HEK293 (cell line): ENCODE results near the gene ADGRD1.

Experiments
- CTCF ChIA-PET: fragments of 350-600 bp; formaldehyde crosslinking; extraction: SDS; loops from one replicate; lab custom pipeline; 2021; ENCODE audit warnings: antibody characterized with exemption; lab: Yijun Ruan, JAX
- POLR2A ChIA-PET: fragments of 300-600 bp; formaldehyde crosslinking; extraction: SDS; loops from one replicate; lab custom pipeline; 2020; ENCODE audit warnings: antibody characterized with exemption, inconsistent platforms; lab: Yijun Ruan, JAX
- H3K27ac ChIP-seq: fragments of 200-500 bp; sonication (Bioruptor generic); 2 replicates; pipeline ENCODE4 v1.5.1; 2014; ENCODE audit warnings: low read depth, low read length, control low read depth, inconsistent platforms; ENCODE audit errors: extremely low read depth
- H3K36me3 ChIP-seq, 2 experiments: fragments of 200-500 bp in 1 of 2; sonication (Bioruptor generic) in 1 of 2; 1 replicate in 1 of 2; 2 replicates in 1 of 2; pipeline ENCODE4 v1.5.1; 2014 to 2017; ENCODE audit warnings: inconsistent platforms in 2 of 2, low read length in 2 of 2; ENCODE audit not compliant: control insufficient read depth in 2 of 2, insufficient read depth in 1 of 2
- H3K4me1 ChIP-seq: fragments of 200-500 bp; sonication (Bioruptor generic); 2 replicates; pipeline ENCODE4 v1.5.1; 2014; ENCODE audit warnings: mild to moderate bottlenecking, low read length, inconsistent platforms; ENCODE audit not compliant: control insufficient read depth, insufficient read depth
- H3K4me3 ChIP-seq: 2 replicates; pipeline ENCODE4 v1.5.1; 2011; ENCODE audit warnings: low read depth, mild to moderate bottlenecking, control low read depth, low read length, moderate library complexity
- H3K9me3 ChIP-seq: fragments of 200-500 bp; sonication (Bioruptor generic); 2 replicates; pipeline ENCODE4 v1.5.1; 2014; ENCODE audit warnings: low read depth, low read length, inconsistent platforms; ENCODE audit not compliant: control insufficient read depth, insufficient read depth
- IKZF3 ChIP-seq: fragments of 450-650 bp; IDR thresholded peaks from 2 replicates; pipeline ENCODE4 v1.5.0; 2018; ENCODE audit warnings: missing biosample characterization, mild to moderate bottlenecking, missing genetic modification characterization, moderate library complexity
- KLF9 ChIP-seq: fragments of 450-650 bp; formaldehyde crosslinking; IDR thresholded peaks from 2 replicates; pipeline ENCODE4 v1.5.1; 2016; ENCODE audit warnings: missing biosample characterization, missing genetic modification characterization, low read depth
- MZF1 ChIP-seq: fragments of 450-650 bp; formaldehyde crosslinking; IDR thresholded peaks from 2 replicates; pipeline ENCODE4 v1.5.1; 2017; ENCODE audit warnings: missing biosample characterization, missing genetic modification characterization, borderline replicate concordance
- TCF7L2 ChIP-seq: IDR thresholded peaks from 2 replicates; pipeline ENCODE4 v1.6.1; 2011; ENCODE audit warnings: low read depth, mild to moderate bottlenecking, inconsistent platforms, low read length, moderate library complexity, borderline replicate concordance
- ZNF112 ChIP-seq: fragments of 450-650 bp; formaldehyde crosslinking; IDR thresholded peaks from 2 replicates; pipeline ENCODE4 v1.5.0; 2017; ENCODE audit warnings: missing biosample characterization, missing genetic modification characterization
- ZNF138 ChIP-seq: fragments of 450-650 bp; formaldehyde crosslinking; IDR thresholded peaks from 2 replicates; pipeline ENCODE4 v1.5.1; 2016; ENCODE audit warnings: missing biosample characterization, missing genetic modification characterization, borderline replicate concordance
- ZNF169 ChIP-seq: fragments of 450-650 bp; formaldehyde crosslinking; IDR thresholded peaks from 2 replicates; pipeline ENCODE4 v1.5.1; 2016; ENCODE audit warnings: missing biosample characterization, missing genetic modification characterization
- ZNF184 ChIP-seq: fragments of 450-650 bp; IDR thresholded peaks from 2 replicates; pipeline ENCODE4 v1.5.1; 2018; ENCODE audit warnings: missing biosample characterization, mild to moderate bottlenecking, missing genetic modification characterization
- ZNF19 ChIP-seq: fragments of 450-650 bp; formaldehyde crosslinking; IDR thresholded peaks from 2 replicates; pipeline ENCODE4; 2016; ENCODE audit warnings: missing biosample characterization, missing genetic modification characterization, low read depth
- ZNF221 ChIP-seq: fragments of 450-650 bp; formaldehyde crosslinking; IDR thresholded peaks from 2 replicates; pipeline ENCODE4 v1.5.1; 2017; ENCODE audit warnings: missing biosample characterization, missing genetic modification characterization, borderline replicate concordance
- ZNF223 ChIP-seq: fragments of 450-650 bp; formaldehyde crosslinking; IDR thresholded peaks from 2 replicates; pipeline ENCODE4 v1.5.1; 2016; ENCODE audit warnings: missing biosample characterization, missing genetic modification characterization
- ZNF335 ChIP-seq: fragments of 450-650 bp; formaldehyde crosslinking; conservative IDR thresholded peaks from 2 replicates; pipeline ENCODE4 v1.5.1; 2016; ENCODE audit warnings: missing biosample characterization, missing genetic modification characterization
- ZNF341 ChIP-seq: fragments of 450-650 bp; formaldehyde crosslinking; IDR thresholded peaks from 2 replicates; pipeline ENCODE4; 2016; ENCODE audit warnings: low read depth, missing biosample characterization, missing genetic modification characterization
- ZNF404 ChIP-seq: fragments of 450-650 bp; formaldehyde crosslinking; IDR thresholded peaks from 2 replicates; pipeline ENCODE4 v1.5.1; 2017; ENCODE audit warnings: missing biosample characterization, missing genetic modification characterization
- ZNF529 ChIP-seq: fragments of 450-650 bp; formaldehyde crosslinking; IDR thresholded peaks from 2 replicates; pipeline ENCODE4 v1.5.1; 2017; ENCODE audit warnings: missing genetic modification characterization, missing biosample characterization; ENCODE audit not compliant: insufficient replicate concordance
- ZNF544 ChIP-seq: fragments of 450-650 bp; formaldehyde crosslinking; IDR thresholded peaks from 2 replicates; pipeline ENCODE4 v1.5.0; 2017; ENCODE audit warnings: missing biosample characterization, missing genetic modification characterization
- ZNF571 ChIP-seq: fragments of 450-650 bp; formaldehyde crosslinking; IDR thresholded peaks from 2 replicates; pipeline ENCODE4 v1.5.0; 2017; ENCODE audit warnings: missing biosample characterization, missing genetic modification characterization
- ZNF596 ChIP-seq: fragments of 450-650 bp; IDR thresholded peaks from 2 replicates; pipeline ENCODE4 v1.5.0; 2018; ENCODE audit warnings: missing biosample characterization, mild to moderate bottlenecking, missing genetic modification characterization, moderate library complexity
- ZNF626 ChIP-seq: fragments of 450-650 bp; sonication (Bioruptor Pico); formaldehyde crosslinking; IDR thresholded peaks from 2 replicates; pipeline ENCODE4 v1.5.1; 2018; ENCODE audit warnings: missing biosample characterization, missing genetic modification characterization, inconsistent platforms
- ZNF629 ChIP-seq: fragments of 450-650 bp; formaldehyde crosslinking; IDR thresholded peaks from 2 replicates; pipeline ENCODE4 v1.5.1; 2017; ENCODE audit warnings: missing biosample characterization, missing genetic modification characterization
- ZNF677 ChIP-seq: fragments of 450-650 bp; IDR thresholded peaks from 2 replicates; pipeline ENCODE4 v1.5.0; 2018; ENCODE audit warnings: missing biosample characterization, mild to moderate bottlenecking, missing genetic modification characterization, moderate library complexity
- ZNF785 ChIP-seq: fragments of 450-650 bp; formaldehyde crosslinking; IDR thresholded peaks from 2 replicates; pipeline ENCODE4 v1.5.1; 2016; ENCODE audit warnings: missing biosample characterization, missing genetic modification characterization
- ZNF792 ChIP-seq: fragments of 450-650 bp; formaldehyde crosslinking; IDR thresholded peaks from 2 replicates; pipeline ENCODE4 v1.5.1; 2016; ENCODE audit warnings: missing biosample characterization, missing genetic modification characterization
- TF ChIP-seq, protein P1 (sequence below): fragments of 450-650 bp; formaldehyde crosslinking; IDR thresholded peaks from 2 replicates; pipeline ENCODE4 v1.5.1; 2016; ENCODE audit warnings: missing biosample characterization, missing genetic modification characterization
- TF ChIP-seq, protein P2 (sequence below): fragments of 450-650 bp; formaldehyde crosslinking; IDR thresholded peaks from 2 replicates; pipeline ENCODE4 v1.5.1; 2016; ENCODE audit warnings: missing biosample characterization, missing genetic modification characterization

The ADGRD1 gene

DNA sequence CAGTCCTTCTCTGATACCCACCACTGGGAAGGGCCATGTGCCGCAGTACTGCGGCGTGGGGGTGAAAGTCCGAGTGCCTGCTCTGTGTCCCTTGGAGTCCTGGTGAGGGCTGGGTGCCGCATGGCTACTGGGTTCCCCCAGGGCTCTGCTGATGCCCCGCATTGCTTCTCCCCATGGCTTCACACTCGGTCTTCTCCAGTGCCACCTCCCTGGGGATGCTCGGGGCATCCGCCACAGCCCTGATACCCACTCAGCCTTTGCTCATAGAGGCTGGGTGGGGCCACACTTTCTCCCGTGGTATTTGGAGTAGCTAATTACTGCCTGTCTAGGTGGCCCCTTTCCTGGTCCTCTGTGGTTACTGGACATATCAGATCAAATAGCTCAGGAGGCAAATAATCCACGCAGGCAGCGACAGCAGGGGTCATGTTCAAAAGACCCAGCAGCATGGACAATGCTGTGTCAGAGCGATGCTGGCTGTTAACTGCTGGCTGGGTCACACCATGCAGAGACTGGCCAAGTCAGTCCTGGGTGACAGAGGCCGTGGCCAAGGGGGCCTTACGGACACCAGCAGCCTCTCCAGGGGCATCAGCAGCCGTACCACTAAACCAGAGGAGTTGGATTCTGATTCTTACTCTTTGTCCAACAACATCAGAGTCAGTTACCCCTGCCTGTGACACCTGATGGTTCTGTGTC lies 106.5 kb downstream of the ADGRD1 start:
- CTCF ChIA-PET: interaction anchor here (1.0 kb wide), 1 partner anchor 100 kb away, joined by 3 read pairs; no protein-coding TSS in a partner anchor

DNA sequence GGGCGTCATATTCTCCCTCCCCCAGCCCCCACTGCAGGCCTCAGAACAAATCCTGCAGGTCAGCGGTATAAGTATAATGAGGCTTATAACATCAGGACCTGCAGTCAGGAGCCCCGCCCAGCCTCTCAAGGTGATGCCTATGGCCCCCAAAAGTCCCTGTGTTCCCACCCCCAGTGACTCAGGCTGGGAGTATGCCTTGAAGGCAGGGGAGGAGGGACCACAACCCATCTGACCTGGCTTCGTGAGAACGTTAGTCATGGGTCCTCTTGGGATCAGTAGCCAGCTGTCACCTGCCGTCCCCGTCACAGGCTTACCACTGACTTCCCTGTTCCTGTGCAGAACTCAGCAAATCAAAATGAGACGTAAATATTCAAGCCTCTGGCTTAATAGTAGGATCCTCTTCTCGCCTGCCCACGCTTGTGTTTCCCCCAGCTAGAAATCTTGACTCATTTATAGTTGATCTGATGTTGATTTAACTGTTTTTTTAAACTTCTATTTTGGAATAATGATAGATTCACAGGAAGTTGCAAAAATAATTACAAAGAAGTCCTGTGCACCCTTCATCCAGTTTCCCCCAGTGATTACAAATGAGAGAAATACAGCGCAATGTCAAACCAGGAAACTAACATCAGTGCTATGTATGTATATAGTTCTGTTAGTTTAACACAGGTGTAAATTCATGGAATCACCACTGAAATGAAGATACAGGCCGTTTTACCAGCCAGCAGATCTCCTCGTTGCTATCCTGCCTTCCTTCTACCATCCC lies 107.5 kb downstream of the ADGRD1 start:
- ChIA-PET POLR2A (no interaction called here), CTCF (interaction anchor here (1.0 kb wide), 2 partner anchors 44 to 99 kb away, joined by 3 to 6 read pairs; no protein-coding TSS in a partner anchor)
- no peaks in the 10 kb centered on the region for H3K36me3 ChIP-seq
- TF ChIP-seq ZNF335 (tag by site-specific recombination) (no peak), ZNF221 (tag by site-specific recombination) (no peak), ZNF19 (tag by site-specific recombination) (no peak), IKZF3 (tag by site-specific recombination) (no peak), ZNF529 (peak; percentile 98)
- no peaks in the 10 kb centered on the region for H3K4me1 ChIP-seq
- no peak overlapping the region for H3K27ac ChIP-seq
- H3K4me3 ChIP-seq: no peak overlapping the region
- no peaks in the 10 kb centered on the region for H3K9me3 ChIP-seq

More for the DNA sequence above, 106.5 kb downstream of the ADGRD1 start:
- Histone ChIP-seq H3K36me3 (no peaks in the 10 kb centered on the region), H3K9me3 (no peaks in the 10 kb centered on the region), H3K27ac (no peak overlapping the region), H3K4me3 (no peak overlapping the region), H3K4me1 (no peaks in the 10 kb centered on the region)
- TF ChIP-seq MZF1 (tag by site-specific recombination) (no peak), ZNF571 (tag by site-specific recombination) (no peak), ZNF138 (tag by site-specific recombination) (no peak), ZNF629 (no peak), ZNF184 (tag by site-specific recombination) (no peak), ZNF169 (tag by site-specific recombination) (no peak), ZNF341 (tag by site-specific recombination) (no peak)
- TF ChIP-seq, protein P1, sequence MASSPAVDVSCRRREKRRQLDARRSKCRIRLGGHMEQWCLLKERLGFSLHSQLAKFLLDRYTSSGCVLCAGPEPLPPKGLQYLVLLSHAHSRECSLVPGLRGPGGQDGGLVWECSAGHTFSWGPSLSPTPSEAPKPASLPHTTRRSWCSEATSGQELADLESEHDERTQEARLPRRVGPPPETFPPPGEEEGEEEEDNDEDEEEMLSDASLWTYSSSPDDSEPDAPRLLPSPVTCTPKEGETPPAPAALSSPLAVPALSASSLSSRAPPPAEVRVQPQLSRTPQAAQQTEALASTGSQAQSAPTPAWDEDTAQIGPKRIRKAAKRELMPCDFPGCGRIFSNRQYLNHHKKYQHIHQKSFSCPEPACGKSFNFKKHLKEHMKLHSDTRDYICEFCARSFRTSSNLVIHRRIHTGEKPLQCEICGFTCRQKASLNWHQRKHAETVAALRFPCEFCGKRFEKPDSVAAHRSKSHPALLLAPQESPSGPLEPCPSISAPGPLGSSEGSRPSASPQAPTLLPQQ (tag by site-specific recombination): no peak
- POLR2A ChIA-PET: no interaction called here

DNA sequence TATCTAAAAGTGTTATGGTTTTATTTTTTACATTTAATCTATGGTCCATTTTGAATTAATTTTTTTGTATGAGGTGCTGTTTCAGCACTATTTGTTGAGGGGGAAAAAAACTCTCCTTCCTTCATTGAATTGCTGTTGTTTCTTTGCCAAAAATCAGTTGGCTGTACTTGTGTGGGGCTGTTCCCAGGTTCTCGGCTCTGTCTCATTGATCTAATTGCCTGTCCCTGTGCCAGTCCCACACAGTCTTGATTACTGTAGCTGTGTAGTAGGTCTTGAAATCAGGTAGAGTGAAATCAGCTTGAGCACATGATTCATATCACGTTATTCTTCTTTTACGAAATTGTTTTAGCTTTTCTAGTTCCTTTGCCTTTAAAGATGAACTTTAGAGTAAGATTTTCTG lies 109.7 kb downstream of the ADGRD1 start:
- H3K27ac ChIP-seq: no peak overlapping the region
- no peaks in the 10 kb centered on the region for H3K9me3 ChIP-seq
- CTCF ChIA-PET: no interaction called here
- no peak overlapping the region for H3K4me3 ChIP-seq
- TF ChIP-seq ZNF596 (tag by site-specific recombination) (no peak), ZNF404 (tag by site-specific recombination) (no peak), ZNF19 (tag by site-specific recombination) (no peak), ZNF785 (tag by site-specific recombination) (no peak), KLF9 (no peak), ZNF138 (tag by site-specific recombination) (no peak), ZNF677 (tag by site-specific recombination) (no peak), ZNF223 (no peak), ZNF112 (no peak), TCF7L2 (no peak), ZNF544 (tag by site-specific recombination) (no peak), ZNF792 (tag by site-specific recombination) (no peak), ZNF626 (no peak)
- TF ChIP-seq, protein P2, sequence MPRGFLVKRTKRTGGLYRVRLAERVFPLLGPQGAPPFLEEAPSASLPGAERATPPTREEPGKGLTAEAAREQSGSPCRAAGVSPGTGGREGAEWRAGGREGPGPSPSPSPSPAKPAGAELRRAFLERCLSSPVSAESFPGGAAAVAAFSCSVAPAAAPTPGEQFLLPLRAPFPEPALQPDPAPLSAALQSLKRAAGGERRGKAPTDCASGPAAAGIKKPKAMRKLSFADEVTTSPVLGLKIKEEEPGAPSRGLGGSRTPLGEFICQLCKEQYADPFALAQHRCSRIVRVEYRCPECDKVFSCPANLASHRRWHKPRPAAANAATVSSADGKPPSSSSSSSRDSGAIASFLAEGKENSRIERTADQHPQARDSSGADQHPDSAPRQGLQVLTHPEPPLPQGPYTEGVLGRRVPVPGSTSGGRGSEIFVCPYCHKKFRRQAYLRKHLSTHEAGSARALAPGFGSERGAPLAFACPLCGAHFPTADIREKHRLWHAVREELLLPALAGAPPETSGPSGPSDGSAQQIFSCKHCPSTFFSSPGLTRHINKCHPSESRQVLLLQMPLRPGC (tag by site-specific recombination): no peak
- POLR2A ChIA-PET: interaction anchor here (0.5 kb wide), 1 partner anchor 149 kb away, joined by 7 read pairs; no protein-coding TSS in a partner anchor
- no peaks in the 10 kb centered on the region for H3K4me1 ChIP-seq
- H3K36me3 ChIP-seq: no peaks in the 10 kb centered on the region
